ENCODE data around the gene RALGAPA2. TPM values are rescaled to one million over a fixed set of nuclear protein-coding genes. Genes with fewer than 3 reads are reported as not detected.

The RALGAPA2 gene
- polyA plus RNA-seq, 1 donor from 2014 or later: 21.8 TPM

GRCh38 chr20:20702330-20703245 is 9.9 kb downstream of the RALGAPA2 start:
- H3K27me3 ChIP-seq (ENCODE audit: insufficient read depth, low read depth, low read length): no peaks in the 10 kb centered on the region
- no peaks in the 10 kb centered on the region for H3F3A ChIP-seq (ENCODE audit: insufficient read depth, low read length, poor library complexity, severe bottlenecking)
- no peak overlapping the region for H3K27ac ChIP-seq (ENCODE audit: low read length)
- H3K4me2 ChIP-seq (ENCODE audit: low read length): no peak overlapping the region
- H3K9me2 ChIP-seq (ENCODE audit: insufficient read depth, low read length): no peaks in the 10 kb centered on the region
- H3K9ac ChIP-seq (ENCODE audit: low read length): no peak overlapping the region
- no peak overlapping the region for H3K4me3 ChIP-seq (ENCODE audit: low read length)
- H3K9me3 ChIP-seq (ENCODE audit: low read length): no peaks in the 10 kb centered on the region
- TF ChIP-seq RAD21 (conservative IDR thresholded peaks at IDR 0.05) (no peak), EP300 (conservative IDR thresholded peaks at IDR 0.05; ENCODE audit: poor library complexity, severe bottlenecking) (no peak), REST (IDR thresholded peaks at IDR 0.05; ENCODE audit: borderline replicate concordance) (no peak), POLR2AphosphoS5 (IDR thresholded peaks at IDR 0.05) (no peak), MXI1 (conservative IDR thresholded peaks at IDR 0.05; ENCODE audit: poor library complexity, severe bottlenecking) (no peak), SMC3 (conservative IDR thresholded peaks at IDR 0.05; ENCODE audit: poor library complexity) (no peak), TAF1 (IDR thresholded peaks at IDR 0.05; ENCODE audit: low read depth) (no peak)
- no peak overlapping the region for H2AFZ ChIP-seq (ENCODE audit: low read depth, low read length)
- peaks cover 18% of the 10 kb centered on the region for H3K79me2 ChIP-seq (replicated peaks; ENCODE audit: insufficient read depth, low read length)
- no peaks in the 10 kb centered on the region for H4K20me1 ChIP-seq (ENCODE audit: insufficient read depth)
- H3K36me3 ChIP-seq (ENCODE audit: insufficient read depth, low read length): no peaks in the 10 kb centered on the region

DNA sequence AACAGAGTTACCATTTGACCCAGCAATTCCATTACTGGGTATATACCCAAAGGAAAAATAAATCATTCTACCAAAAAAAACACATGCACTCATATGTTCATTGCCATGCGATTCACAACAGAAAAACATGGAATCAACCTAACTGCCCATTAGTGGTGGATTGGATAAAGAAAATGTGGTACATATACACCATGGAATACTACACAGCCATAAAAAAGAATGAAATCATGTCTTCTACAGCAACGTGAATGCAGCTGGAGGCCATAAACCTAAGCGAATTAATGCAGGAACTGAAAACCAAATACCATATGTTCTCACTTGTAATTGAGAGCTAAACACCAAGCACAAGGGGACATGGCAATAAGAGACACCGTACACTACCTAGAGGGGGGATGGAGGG is 12.5 kb downstream of the RALGAPA2 start:
- H3K4me3 ChIP-seq (ENCODE audit: low read length): no peak overlapping the region
- no peaks in the 10 kb centered on the region for H3F3A ChIP-seq (ENCODE audit: insufficient read depth, low read length, poor library complexity, severe bottlenecking)
- H3K79me2 ChIP-seq (replicated peaks; ENCODE audit: insufficient read depth, low read length): peaks cover 19% of the 10 kb centered on the region
- H3K4me2 ChIP-seq (ENCODE audit: low read length): no peak overlapping the region
- H3K9me3 ChIP-seq (ENCODE audit: low read length): no peaks in the 10 kb centered on the region
- H4K20me1 ChIP-seq (ENCODE audit: insufficient read depth): no peaks in the 10 kb centered on the region
- no peak for TF ChIP-seq RAD21 (conservative IDR thresholded peaks at IDR 0.05)
- no peak for TF ChIP-seq SMC3 (conservative IDR thresholded peaks at IDR 0.05; ENCODE audit: poor library complexity)
- TF ChIP-seq, protein P1, sequence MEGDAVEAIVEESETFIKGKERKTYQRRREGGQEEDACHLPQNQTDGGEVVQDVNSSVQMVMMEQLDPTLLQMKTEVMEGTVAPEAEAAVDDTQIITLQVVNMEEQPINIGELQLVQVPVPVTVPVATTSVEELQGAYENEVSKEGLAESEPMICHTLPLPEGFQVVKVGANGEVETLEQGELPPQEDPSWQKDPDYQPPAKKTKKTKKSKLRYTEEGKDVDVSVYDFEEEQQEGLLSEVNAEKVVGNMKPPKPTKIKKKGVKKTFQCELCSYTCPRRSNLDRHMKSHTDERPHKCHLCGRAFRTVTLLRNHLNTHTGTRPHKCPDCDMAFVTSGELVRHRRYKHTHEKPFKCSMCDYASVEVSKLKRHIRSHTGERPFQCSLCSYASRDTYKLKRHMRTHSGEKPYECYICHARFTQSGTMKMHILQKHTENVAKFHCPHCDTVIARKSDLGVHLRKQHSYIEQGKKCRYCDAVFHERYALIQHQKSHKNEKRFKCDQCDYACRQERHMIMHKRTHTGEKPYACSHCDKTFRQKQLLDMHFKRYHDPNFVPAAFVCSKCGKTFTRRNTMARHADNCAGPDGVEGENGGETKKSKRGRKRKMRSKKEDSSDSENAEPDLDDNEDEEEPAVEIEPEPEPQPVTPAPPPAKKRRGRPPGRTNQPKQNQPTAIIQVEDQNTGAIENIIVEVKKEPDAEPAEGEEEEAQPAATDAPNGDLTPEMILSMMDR (IDR thresholded peaks at IDR 0.05; ENCODE audit: poor library complexity, severe bottlenecking): no peak
- no peak for TF ChIP-seq REST (IDR thresholded peaks at IDR 0.05; ENCODE audit: borderline replicate concordance)
- TF ChIP-seq TAF1 (IDR thresholded peaks at IDR 0.05; ENCODE audit: low read depth): no peak
- no peak for TF ChIP-seq POLR2AphosphoS5 (IDR thresholded peaks at IDR 0.05)
- no peak for TF ChIP-seq MXI1 (conservative IDR thresholded peaks at IDR 0.05; ENCODE audit: poor library complexity, severe bottlenecking)
- TF ChIP-seq EP300 (conservative IDR thresholded peaks at IDR 0.05; ENCODE audit: poor library complexity, severe bottlenecking): no peak
- TF ChIP-seq EZH2 (IDR thresholded peaks at IDR 0.05; ENCODE audit: borderline replicate concordance, insufficient read depth, low read length, poor library complexity, severe bottlenecking): no peak
- H3K9me2 ChIP-seq (ENCODE audit: insufficient read depth, low read length): no peaks in the 10 kb centered on the region
- H3K27ac ChIP-seq (ENCODE audit: low read length): no peak overlapping the region
- H2AFZ ChIP-seq (ENCODE audit: low read depth, low read length): no peak overlapping the region
- H3K9ac ChIP-seq (ENCODE audit: low read length): no peak overlapping the region
- no peaks in the 10 kb centered on the region for H3K27me3 ChIP-seq (ENCODE audit: insufficient read depth, low read depth, low read length)
- H3K36me3 ChIP-seq (ENCODE audit: insufficient read depth, low read length): no peaks in the 10 kb centered on the region

Data from neural cell (in vitro differentiated cells).